Neuron (in vitro differentiated cells): Measurements from ENCODE around the gene BNC2.
"Not testable (repeated sequence)": the region's sequence is repeated elsewhere in the genome, so short reads cannot be mapped to it uniquely, and the experiment has no call there.

Source experiments
- H2AFZ ChIP-seq: one replicate; pipeline ENCODE4 v1.6.1; 2013; ENCODE audit warnings: low read depth, mild to moderate bottlenecking, inconsistent platforms, low read length, moderate library complexity
- H3K27me3 ChIP-seq: one replicate; pipeline ENCODE4 v1.6.1; 2013; ENCODE audit warnings: low read length; ENCODE audit not compliant: insufficient read depth
- H3K36me3 ChIP-seq: one replicate; pipeline ENCODE4 v1.6.1; 2013; ENCODE audit warnings: low read length; ENCODE audit not compliant: insufficient read depth
- H3K4me1 ChIP-seq: one replicate; pipeline ENCODE4 v1.6.1; 2013; ENCODE audit warnings: low read length; ENCODE audit not compliant: insufficient read depth
- H3K4me3 ChIP-seq: 2 replicates; pipeline ENCODE4 v1.5.1; 2013; ENCODE audit warnings: mild to moderate bottlenecking, low read length, moderate library complexity
- H3K9me3 ChIP-seq: one replicate; pipeline ENCODE4 v1.6.1; 2013; ENCODE audit warnings: low read length

The BNC2 gene

DNA sequence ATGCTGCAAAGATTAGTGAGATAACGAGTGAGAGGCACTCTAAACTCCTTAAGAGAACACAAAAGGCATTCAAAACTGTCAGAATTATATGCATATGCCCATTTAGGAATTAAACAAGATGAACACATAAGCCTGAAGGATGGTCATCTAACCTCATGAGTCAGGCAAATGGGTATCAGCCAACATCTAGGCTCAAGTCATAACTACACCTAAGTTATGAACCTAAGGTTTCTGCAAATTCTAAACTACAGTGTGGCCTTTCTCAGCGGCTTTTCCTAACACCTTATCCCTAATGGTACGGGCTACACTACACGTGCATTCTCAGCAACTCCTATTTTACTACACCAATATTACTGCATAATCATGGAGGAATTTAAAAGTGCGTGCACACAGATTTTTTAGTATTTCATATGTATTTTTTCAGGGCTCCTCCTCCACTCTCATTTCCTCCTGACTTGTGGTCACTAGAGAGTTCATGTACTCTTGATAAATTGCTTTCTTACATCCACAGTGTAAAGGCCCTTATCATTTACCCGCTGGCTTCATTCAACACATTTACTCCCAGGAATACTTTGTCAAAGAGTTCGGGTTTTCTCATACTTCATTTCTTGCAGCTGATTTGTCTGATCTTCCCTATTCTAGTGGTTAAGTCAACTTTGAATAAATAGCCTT, 316.5 kb downstream of the BNC2 start:
- Histone ChIP-seq H3K4me1 (no peaks in the 10 kb centered on the region), H3K4me3 (no peak overlapping the region), H3K36me3 (no peaks in the 10 kb centered on the region)

DNA sequence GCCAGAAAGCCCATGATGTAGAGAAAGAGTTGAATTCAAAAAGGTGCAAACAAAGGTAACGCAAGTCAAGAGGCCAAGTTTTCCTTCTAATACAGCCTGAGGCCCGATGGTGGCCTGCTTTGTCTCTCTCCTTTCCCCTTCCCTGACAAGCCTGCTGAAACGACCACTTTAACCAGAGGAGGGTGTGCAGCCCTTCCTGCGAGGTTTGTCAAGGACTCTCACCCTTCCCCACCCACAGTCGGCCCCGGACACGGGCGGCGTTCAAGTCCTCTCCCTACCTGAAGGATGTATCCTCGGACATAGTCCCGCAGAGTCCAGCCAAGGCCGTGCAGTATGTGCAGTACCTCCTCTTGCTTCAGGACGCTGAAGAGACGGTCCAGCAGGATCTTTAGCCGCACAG, 318.2 kb downstream of the BNC2 start:
- no peak overlapping the region for H2AFZ ChIP-seq
- no peaks in the 10 kb centered on the region for H3K27me3 ChIP-seq
- no peak overlapping the region for H3K4me3 ChIP-seq
- H3K36me3 ChIP-seq, result no peaks in the 10 kb centered on the region
- no peaks in the 10 kb centered on the region for H3K4me1 ChIP-seq
- no peaks in the 10 kb centered on the region for H3K9me3 ChIP-seq

More for the DNA sequence above, 316.5 kb downstream of the BNC2 start:
- H3K9me3 ChIP-seq, result no peaks in the 10 kb centered on the region
- H2AFZ ChIP-seq, result no peak overlapping the region
- no peaks in the 10 kb centered on the region for H3K27me3 ChIP-seq

DNA sequence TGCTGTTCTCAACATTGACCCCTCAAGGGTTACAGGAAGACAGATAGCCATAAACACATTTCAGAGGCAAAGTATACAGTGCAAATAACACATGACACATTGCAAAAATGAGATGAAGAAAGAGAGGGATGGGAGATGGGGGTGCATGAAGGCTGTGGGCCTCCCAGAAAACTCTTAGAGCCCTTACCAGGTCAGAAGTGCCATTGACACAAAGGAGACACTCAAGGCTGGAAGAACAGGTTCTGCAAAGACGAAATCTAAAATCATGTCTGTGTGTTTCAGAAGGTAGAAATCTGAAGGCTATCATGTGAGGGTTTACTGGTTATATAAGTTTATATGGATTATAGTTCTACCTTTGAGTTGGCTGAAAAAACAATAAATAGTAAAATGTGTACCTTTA, 318.8 kb downstream of the BNC2 start:
- Histone ChIP-seq H2AFZ (no peak overlapping the region), H3K27me3 (no peaks in the 10 kb centered on the region), H3K36me3 (no peaks in the 10 kb centered on the region), H3K4me1 (no peaks in the 10 kb centered on the region), H3K9me3 (no peaks in the 10 kb centered on the region), H3K4me3 (no peak overlapping the region)

DNA sequence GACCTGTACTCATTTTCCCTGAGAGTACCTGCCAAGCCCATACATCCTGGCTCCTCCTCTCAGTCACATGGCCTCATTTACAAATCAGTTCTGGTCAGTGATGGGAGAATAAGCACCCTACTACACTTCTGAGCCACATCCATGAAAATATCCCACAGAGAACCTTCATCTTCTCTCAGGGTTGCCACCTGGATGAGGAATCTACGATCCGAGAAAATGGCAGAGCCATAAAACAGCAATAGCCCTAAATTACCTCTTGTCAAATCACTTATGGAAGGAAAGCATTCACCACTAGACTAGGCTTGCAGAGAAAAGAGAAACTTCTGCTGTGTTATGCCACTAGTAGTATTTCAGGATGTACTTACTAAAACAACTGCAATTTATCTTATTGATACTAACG, 324.8 kb downstream of the BNC2 start:
- Histone ChIP-seq H3K4me1 (peaks cover 8% of the 10 kb centered on the region), H3K9me3 (no peaks in the 10 kb centered on the region), H2AFZ (no peak overlapping the region), H3K4me3 (no peak overlapping the region), H3K27me3 (no peaks in the 10 kb centered on the region), H3K36me3 (no peaks in the 10 kb centered on the region)

DNA sequence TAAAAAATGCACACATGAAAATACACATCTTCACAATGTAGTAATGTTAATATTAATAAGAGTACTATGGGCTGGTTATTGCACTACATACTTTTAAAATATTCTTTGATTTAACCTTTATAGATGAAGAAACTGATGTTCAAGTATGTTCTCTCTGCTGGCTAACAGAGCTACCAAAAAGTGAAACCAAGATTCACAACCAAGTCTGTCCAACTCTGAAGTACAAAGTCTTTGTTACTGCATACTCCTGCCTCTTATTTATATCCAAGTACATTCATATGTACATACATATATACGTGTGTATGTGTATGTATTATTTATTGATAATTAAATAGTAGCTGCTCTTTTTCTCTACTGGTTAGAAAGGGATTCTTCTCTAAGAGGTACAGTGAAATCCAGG, 325.6 kb downstream of the BNC2 start:
- Histone ChIP-seq H2AFZ (no peak overlapping the region), H3K4me1 (peaks cover 10% of the 10 kb centered on the region), H3K4me3 (no peak overlapping the region), H3K36me3 (no peaks in the 10 kb centered on the region), H3K9me3 (no peaks in the 10 kb centered on the region), H3K27me3 (no peaks in the 10 kb centered on the region)

DNA sequence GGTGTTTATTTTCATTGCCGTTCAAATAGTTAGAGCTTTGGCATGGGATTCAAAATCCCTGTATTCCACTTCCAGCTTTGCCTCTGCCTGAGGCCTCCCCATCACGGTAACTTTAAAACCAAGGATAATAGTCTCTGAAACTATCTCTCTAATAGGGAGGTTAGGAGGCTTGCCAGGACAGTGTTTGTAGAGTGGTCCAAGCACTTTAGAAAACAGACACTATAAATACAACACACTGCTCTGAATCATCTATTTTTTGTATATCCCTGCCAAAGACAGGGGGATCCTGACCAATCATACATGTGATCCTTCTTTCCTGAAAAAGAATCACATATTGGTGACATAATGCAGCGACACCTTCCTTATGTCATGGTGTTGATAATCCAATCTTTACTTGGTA, 326.8 kb downstream of the BNC2 start:
- no peaks in the 10 kb centered on the region for H3K36me3 ChIP-seq
- no peak overlapping the region for H2AFZ ChIP-seq
- H3K4me3 ChIP-seq, result no peak overlapping the region
- no peaks in the 10 kb centered on the region for H3K27me3 ChIP-seq
- H3K4me1 ChIP-seq, result peaks cover 10% of the 10 kb centered on the region
- H3K9me3 ChIP-seq, result no peaks in the 10 kb centered on the region

DNA sequence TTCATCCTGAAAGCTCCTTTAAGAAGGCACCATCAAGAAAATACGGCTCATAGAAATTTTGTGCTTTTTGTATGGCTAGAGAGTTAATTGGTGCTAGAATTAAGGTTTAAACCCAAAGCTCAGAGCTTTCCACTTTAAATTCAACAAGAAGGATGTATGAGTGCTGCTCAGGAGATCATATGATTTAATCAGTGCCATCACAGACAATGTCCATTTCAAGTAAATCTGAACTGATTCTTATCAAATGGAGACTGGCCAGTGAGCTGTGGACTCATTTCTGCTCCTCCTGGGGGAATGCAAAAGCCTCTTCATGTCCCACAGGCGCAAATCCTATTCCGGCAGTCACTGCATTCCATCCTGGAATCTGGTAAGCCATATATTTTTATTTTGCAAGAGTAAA, 327.2 kb downstream of the BNC2 start:
- Histone ChIP-seq H3K4me1 (peaks cover 10% of the 10 kb centered on the region), H3K27me3 (no peaks in the 10 kb centered on the region), H3K36me3 (no peaks in the 10 kb centered on the region), H2AFZ (no peak overlapping the region), H3K4me3 (no peak overlapping the region), H3K9me3 (no peaks in the 10 kb centered on the region)

DNA sequence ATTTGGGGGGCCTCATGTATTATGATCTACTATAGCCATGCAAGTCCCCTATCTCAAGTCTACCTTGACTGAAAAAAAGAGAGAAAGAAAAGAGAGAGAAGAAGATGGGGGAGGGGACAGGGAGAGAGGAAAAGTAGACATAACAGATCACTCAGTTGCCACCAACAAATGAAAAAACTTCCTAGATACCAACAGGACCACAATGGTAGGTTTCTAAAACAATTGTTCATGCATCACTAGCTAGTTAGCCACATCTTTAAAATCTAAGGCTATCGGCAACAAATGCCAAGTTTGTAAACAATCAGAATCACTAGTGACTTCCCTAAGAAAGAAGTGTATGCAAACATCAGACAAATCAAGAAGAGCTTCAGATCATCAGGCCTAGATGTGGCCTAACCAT, 328.2 kb downstream of the BNC2 start:
- Histone ChIP-seq H3K27me3 (no peaks in the 10 kb centered on the region), H2AFZ (no peak overlapping the region), H3K36me3 (no peaks in the 10 kb centered on the region), H3K4me3 (no peak overlapping the region), H3K9me3 (no peaks in the 10 kb centered on the region), H3K4me1 (peaks cover 10% of the 10 kb centered on the region)

DNA sequence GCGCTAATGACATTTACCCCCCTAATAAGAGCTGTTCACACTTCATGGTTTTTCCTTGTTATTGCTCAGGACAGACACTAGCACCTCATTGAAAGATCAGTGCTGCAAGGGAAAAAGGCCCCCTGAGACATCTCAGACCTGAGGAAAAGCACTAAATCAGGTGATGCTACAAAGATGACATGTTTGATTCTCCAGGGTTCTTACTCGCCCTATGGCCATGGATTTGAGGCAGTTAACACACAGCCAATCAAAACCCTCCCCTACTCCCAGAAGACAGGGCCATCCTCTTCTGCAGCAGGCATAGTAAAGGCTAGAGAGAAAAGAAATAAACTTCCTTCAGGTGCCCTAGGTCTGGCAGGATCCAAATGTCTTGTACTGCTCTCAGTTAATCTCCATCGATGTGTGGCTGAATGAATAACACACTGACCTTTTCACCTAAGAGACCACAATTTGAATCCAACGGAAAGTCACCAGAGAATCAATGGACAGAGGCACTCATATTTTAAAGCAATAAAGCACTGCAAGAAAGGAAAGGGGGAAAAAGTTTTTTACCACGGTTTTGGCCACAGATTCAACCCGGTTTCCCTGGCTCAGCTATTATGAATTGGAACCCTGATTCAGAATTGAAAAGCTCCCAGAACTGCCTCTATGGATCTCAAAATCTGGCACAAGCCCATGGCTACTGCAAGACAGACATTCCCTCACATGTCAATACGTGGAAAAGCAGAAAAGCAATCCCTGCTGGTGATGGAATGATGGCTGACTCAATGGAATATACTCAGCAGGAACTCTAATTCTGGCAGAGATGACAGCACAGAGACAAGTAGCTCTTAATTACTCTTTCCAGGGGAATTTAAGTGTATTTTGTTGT, 329.5 kb downstream of the BNC2 start:
- H2AFZ ChIP-seq, result no peak overlapping the region
- no peaks in the 10 kb centered on the region for H3K27me3 ChIP-seq
- H3K36me3 ChIP-seq, result no peaks in the 10 kb centered on the region
- no peak overlapping the region for H3K4me3 ChIP-seq
- H3K4me1 ChIP-seq, result peaks cover 10% of the 10 kb centered on the region
- H3K9me3 ChIP-seq, result no peaks in the 10 kb centered on the region

DNA sequence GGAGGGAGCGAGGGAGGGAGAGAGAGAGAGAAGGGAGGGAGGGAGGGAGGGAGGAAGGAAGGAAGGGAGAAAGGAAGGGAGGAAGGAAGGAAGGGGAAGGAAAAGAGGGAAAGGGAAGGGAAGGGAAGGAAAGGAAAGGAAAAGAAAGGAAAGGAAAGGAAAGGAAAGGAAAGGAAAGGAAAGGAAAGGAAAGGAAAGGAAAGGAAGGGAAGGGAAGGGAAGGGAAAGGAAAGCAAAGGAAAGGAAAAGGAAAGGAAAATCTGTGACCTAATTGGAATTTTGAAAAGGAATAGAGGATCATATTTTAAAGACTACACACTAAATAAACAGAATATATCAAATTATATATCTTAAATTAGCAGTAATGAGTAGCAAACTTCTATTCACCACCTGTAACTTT, 330.8 kb downstream of the BNC2 start:
- not testable (repeated sequence) for H2AFZ ChIP-seq, H3K4me3 ChIP-seq, H3K27me3 ChIP-seq, H3K36me3 ChIP-seq, H3K9me3 ChIP-seq
- peaks cover 10% of the 10 kb centered on the region for H3K4me1 ChIP-seq

DNA sequence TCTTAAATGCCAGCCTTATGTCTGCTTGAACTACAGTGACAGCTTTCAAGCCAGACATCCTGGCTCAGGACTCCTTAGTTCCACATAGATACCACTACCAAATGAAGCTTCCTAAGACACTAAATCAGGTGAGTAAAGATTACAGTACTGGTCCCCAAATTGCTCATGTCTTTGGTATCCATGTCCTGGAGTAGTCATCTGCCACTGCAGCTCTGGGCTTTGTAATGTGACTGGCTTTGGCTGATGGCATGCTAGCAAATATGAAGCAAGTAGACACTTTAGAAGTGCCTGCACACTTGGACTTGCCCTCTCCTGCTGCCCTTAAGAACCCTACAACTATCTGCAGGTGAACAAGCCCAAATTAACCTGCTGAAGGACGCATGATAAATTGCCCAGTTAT, 334.9 kb downstream of the BNC2 start:
- H3K4me1 ChIP-seq, result peaks cover 1% of the 10 kb centered on the region
- H3K4me3 ChIP-seq, result no peak overlapping the region
- no peak overlapping the region for H2AFZ ChIP-seq
- no peaks in the 10 kb centered on the region for H3K9me3 ChIP-seq
- no peaks in the 10 kb centered on the region for H3K27me3 ChIP-seq
- H3K36me3 ChIP-seq, result no peaks in the 10 kb centered on the region

DNA sequence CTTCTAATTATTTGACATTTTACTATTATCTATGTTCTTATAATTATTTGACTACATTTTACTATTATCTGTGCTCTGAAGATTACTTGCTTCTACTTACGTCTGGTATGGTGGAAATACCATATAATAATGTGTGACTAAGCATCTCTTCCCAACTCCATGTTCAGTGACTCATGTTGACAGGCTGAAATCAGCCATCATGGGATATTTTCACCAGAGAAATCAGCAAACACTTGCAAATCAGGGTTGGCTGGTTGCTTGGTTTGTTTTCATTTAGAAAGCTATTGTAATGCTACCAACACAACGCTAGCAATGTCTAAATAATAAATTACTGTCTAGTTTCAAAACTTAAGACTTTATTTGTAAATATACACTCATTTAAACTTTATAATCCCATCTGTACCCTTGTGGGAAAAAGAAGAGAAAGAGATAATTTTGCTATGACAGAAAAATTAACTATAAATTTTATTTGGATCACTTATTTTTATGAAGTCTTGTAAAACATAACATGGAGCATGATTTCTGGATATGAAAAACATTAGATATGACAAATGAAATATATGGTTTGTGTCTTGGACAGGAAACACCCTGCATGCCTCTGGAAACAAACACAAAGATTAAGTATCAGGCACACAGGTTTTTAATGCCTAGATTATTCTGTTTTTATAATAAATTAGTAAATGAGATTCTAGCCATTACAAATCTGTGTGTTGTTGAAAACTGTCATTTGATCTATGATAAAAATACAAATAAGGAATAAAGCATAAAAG, 337.6 kb downstream of the BNC2 start:
- Histone ChIP-seq H3K4me1 (no peaks in the 10 kb centered on the region), H3K4me3 (no peak overlapping the region), H3K9me3 (no peaks in the 10 kb centered on the region), H3K36me3 (no peaks in the 10 kb centered on the region), H2AFZ (no peak overlapping the region), H3K27me3 (no peaks in the 10 kb centered on the region)

DNA sequence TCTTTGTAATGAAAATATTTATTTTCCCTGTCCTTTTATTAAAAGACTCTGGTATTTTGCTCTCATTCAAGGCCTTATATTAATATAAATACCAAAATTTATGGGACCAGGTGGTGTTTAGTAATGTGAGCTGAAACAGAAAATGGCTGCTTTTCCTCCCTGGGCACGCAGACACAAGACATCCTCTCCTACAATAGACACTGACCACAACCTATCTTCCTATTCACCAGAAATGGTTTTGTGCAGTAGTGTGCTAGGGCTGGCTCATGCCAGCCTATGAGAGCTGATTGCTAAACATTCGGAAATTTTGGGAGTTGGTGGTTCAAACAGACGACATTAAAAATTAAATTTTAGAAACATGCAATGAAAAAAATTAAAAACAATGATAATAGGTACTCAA, 338.2 kb downstream of the BNC2 start:
- no peaks in the 10 kb centered on the region for H3K9me3 ChIP-seq
- no peaks in the 10 kb centered on the region for H3K36me3 ChIP-seq
- H3K4me3 ChIP-seq, result no peak overlapping the region
- no peaks in the 10 kb centered on the region for H3K4me1 ChIP-seq
- H3K27me3 ChIP-seq, result no peaks in the 10 kb centered on the region
- no peak overlapping the region for H2AFZ ChIP-seq
